Activated naive CD4-positive, alpha-beta T cell treated with anti-CD3 and anti-CD28 coated beads, Interleukin-2, amount 10 ng/mL, durations not matched to agents 7 days and 5 days (primary cell): ENCODE results near the gene CYP2R1.
"Not testable (repeated sequence)": the region's sequence is repeated elsewhere in the genome, so short reads cannot be mapped to it uniquely, and the experiment has no call there.

ENCODE experiments used
- CTCF ChIA-PET: fragments of 350-600 bp; sonication (Branson Sonifier 250); formaldehyde crosslinking; loops from one replicate; lab custom pipeline; 2021; ENCODE audit warnings: antibody characterized with exemption; lab: Charles Lee
- DNase-seq: peaks from one replicate; pipeline ENCODE4 v3.0.0-alpha.2; 2020
- H3K27ac Mint-ChIP-seq: one replicate; pipeline ENCODE4 v1.8.0; 2021; ENCODE audit warnings: mild to moderate bottlenecking, moderate library complexity, mixed read lengths
- H3K27me3 Mint-ChIP-seq: one replicate; pipeline ENCODE4 v1.8.0; 2021; ENCODE audit warnings: mild to moderate bottlenecking, mixed read lengths
- H3K36me3 Mint-ChIP-seq: one replicate; pipeline ENCODE4 v1.8.0; 2021; ENCODE audit warnings: mixed read lengths
- H3K4me1 Mint-ChIP-seq: one replicate; pipeline ENCODE4 v1.8.0; 2021; ENCODE audit warnings: mixed read lengths
- H3K4me3 Mint-ChIP-seq: one replicate; pipeline ENCODE4 v1.8.0; 2021; ENCODE audit warnings: mild to moderate bottlenecking, moderate library complexity, mixed read lengths
- H3K9me3 Mint-ChIP-seq: one replicate; pipeline ENCODE4 v1.8.0; 2021; ENCODE audit warnings: mixed read lengths

The CYP2R1 gene

DNA sequence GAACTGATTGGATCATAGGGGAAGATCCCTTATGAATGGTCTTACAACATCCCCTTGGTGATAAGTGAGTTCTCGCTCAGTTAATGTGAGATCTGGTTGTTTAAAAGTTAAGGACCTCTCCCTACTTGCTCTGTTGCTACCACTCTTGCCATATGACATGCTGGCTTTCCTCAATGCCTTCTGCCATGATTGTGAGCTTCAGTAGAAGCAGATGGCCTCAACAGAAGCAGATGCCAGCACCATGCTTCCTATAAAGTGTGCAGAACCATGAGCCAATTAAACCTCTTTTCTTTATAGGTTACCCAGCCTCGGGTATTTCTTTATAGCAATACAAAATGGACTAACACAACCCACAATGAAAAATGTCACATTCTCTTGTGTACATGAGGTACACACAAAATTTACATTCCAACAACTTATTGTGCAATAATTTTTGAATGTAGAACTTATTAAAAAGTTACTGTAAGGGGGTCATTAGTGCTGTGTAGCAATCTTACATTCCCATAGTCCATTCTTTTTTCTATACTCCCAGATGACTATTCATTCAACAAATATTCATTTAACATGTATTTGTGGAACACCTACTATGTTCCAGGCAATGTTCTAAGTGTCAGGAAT, 10.3 kb downstream of the CYP2R1 start:
- Mint-ChIP-seq H3K4me1 (peaks cover 8% of the 10 kb centered on the region), H3K27ac (no peak overlapping the region), H3K4me3 (no peak overlapping the region), H3K9me3 (peaks cover 8% of the 10 kb centered on the region), H3K36me3 (peaks cover 63% of the 10 kb centered on the region), H3K27me3 (no peaks in the 10 kb centered on the region)
- no peak for DNase-seq
- CTCF ChIA-PET = no interaction called here

DNA sequence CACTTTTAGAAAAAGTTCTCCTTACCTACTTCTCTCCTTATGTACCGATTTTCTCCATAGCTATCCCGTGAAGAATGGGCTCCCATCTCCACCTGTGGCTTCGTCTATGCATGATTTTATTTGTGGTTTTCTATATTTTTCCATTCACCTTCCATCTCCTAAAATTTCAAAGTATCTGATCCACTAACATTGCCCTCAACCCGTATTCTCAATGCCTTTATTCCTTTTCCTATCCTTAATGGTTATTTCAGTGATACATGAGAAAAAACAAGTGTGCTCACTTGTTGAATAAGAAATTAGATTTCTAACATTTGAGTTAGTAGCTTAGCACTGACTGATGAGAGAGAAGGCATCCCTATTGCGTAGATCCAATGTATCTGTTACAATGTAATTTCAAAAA, 16.9 kb downstream of the CYP2R1 start:
- Mint-ChIP-seq H3K4me1 (no peaks in the 10 kb centered on the region), H3K27me3 (no peaks in the 10 kb centered on the region), H3K9me3 (no peaks in the 10 kb centered on the region), H3K36me3 (peaks cover 77% of the 10 kb centered on the region), H3K27ac (no peak overlapping the region), H3K4me3 (no peak overlapping the region)
- no peak for DNase-seq
- CTCF ChIA-PET = interaction anchor here (0.9 kb wide), 1 partner anchor 33 kb away, joined by 3 read pairs; no protein-coding TSS in a partner anchor

DNA sequence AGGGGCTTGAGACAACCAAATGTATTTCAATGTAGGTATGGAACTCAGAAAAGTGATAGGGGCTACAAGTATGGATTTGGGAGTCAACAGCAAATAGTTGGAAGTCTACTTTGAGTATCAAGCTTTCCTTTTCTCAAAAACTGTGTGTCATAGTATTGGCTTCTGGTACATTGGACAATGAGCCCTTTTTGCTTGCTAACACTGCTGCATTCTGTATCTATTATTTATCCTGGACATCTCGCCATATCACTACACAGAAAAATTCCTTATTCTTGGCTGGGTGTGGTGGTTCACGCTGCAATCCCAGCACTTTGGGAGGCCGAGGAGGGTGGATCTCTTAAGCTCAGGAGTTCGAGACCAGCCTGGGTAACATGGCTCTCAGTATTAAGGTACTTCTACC, 18.4 kb downstream of the CYP2R1 start:
- Mint-ChIP-seq H3K4me1 (no peaks in the 10 kb centered on the region), H3K27ac (peak overlapping the region; percentile 20), H3K9me3 (no peaks in the 10 kb centered on the region), H3K4me3 (no peak overlapping the region), H3K27me3 (no peaks in the 10 kb centered on the region), H3K36me3 (peaks cover 81% of the 10 kb centered on the region)
- CTCF ChIA-PET = no interaction called here
- no peak for DNase-seq

DNA sequence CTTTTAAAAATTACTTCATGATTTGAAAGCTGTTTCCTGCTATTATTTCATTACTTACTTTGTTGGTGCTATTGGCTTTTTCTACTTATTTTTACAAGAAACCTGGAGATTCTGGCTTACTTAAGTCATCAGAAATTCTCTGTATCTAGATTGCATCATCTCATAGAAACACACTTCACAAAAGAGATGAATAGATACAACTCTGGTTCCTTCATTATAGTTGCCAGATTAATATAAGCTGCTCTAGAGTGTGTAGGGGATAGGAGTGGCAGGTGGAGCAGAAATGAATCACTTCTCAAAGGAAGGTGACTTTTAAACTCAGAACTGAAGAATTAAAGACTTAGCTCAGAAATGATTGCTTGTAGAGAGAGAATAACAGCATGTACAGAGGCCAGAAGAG, 20.0 kb downstream of the CYP2R1 start:
- no peaks in the 10 kb centered on the region for H3K9me3 Mint-ChIP-seq
- CTCF ChIA-PET = interaction anchor here (1.4 kb wide), 1 partner anchor 36 kb away, joined by 3 read pairs; no protein-coding TSS in a partner anchor
- H3K4me1 Mint-ChIP-seq = no peaks in the 10 kb centered on the region
- H3K36me3 Mint-ChIP-seq = peaks cover 76% of the 10 kb centered on the region
- H3K27ac Mint-ChIP-seq = no peak overlapping the region
- no peak for DNase-seq
- no peaks in the 10 kb centered on the region for H3K27me3 Mint-ChIP-seq
- no peak overlapping the region for H3K4me3 Mint-ChIP-seq

DNA sequence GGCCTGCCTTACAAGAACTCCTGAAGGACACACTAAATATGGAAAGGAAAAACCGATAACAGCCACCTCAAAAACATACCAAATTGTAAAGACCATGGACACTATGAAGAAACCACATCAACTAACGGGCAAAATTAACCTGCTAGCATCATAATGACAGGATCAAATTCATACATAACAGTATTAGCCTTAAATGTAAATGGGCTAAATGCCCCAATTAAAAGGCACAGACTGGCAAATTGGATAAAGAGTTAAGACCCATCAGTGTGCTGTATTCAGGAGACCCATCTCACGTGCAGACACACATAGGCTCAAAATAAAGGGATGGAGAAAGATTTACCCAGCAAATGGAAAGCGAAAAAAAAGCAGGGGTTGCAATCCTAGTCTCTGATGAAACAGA, 28.3 kb downstream of the CYP2R1 start:
- not testable (repeated sequence) for H3K4me3 Mint-ChIP-seq, DNase-seq, H3K4me1 Mint-ChIP-seq, H3K27ac Mint-ChIP-seq, H3K27me3 Mint-ChIP-seq
- CTCF ChIA-PET = interaction anchor here (0.7 kb wide), 2 partner anchors 45 to 101 kb away, joined by 3 read pairs; no protein-coding TSS in a partner anchor
- peaks cover 72% of the 10 kb centered on the region for H3K36me3 Mint-ChIP-seq
- H3K9me3 Mint-ChIP-seq = peaks cover 11% of the 10 kb centered on the region

DNA sequence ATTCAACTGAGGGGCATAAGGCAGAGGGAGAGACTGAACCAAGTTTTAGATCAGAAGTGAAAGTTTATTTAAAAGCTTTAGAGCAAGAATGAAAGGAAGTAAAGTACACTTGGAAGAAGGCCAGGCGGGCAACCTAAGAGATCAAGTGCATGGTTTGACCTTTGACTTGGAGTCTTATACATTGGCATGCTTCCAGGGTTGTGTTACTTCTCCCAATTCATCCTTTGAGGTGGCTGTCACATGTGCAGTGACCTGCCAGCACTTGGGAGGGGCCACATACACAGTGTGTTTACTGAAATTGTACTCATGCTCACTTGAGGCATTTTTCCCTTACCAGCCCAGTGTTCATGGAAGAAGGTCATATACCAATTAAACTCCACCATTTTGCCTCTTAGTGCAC, 30.4 kb downstream of the CYP2R1 start:
- Mint-ChIP-seq H3K27ac (no peak overlapping the region), H3K9me3 (peaks cover 11% of the 10 kb centered on the region), H3K4me1 (no peaks in the 10 kb centered on the region), H3K36me3 (peaks cover 70% of the 10 kb centered on the region), H3K4me3 (no peak overlapping the region), H3K27me3 (no peaks in the 10 kb centered on the region)
- DNase-seq = no peak
- CTCF ChIA-PET = no interaction called here

DNA sequence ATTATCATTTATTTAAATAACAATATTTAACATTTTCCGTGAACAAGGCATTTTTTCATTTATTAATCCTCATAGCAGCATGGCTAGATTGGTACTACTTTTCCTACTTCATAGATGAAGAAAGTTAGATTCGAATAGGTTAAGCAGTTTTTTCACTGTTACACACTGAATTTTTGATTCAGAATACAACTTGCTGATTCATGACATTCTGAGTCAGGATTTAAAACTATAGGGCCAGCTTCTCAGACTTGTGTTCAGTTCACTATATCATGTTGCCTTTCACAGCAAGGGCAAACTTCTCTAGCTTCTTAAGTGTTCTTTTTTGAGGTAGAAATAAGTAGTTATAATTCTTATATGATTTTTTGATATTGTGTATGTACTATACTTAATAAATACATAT, 31.5 kb downstream of the CYP2R1 start:
- H3K9me3 Mint-ChIP-seq = peaks cover 15% of the 10 kb centered on the region
- no peak overlapping the region for H3K4me3 Mint-ChIP-seq
- no peak for DNase-seq
- no peaks in the 10 kb centered on the region for H3K27me3 Mint-ChIP-seq
- H3K27ac Mint-ChIP-seq = no peak overlapping the region
- CTCF ChIA-PET = interaction anchor here (0.7 kb wide), 2 partner anchors 32 to 146 kb away, joined by 3 read pairs; partner anchors contain the start of gene CYP2R1
- no peaks in the 10 kb centered on the region for H3K4me1 Mint-ChIP-seq
- peaks cover 77% of the 10 kb centered on the region for H3K36me3 Mint-ChIP-seq

DNA sequence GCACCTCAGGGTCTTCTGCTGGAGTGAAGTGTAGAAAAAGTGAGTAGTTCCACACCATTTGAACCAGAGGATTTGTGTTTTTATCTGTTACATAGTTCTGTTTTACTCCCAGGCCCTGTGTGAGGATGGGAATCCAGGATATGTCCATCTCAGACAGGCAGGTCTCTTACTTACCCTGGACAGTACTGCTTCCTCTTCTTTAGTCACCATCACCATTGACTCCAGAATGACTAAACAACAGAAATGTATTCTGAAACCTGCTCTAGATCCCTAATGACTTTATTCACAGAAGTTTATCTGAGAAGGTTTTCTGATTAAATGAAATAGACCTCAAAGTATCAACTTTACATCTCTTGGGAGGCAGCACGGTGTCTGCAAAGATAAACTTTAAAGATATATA, 33.6 kb downstream of the CYP2R1 start:
- Mint-ChIP-seq H3K4me1 (no peaks in the 10 kb centered on the region), H3K27me3 (no peaks in the 10 kb centered on the region), H3K4me3 (no peak overlapping the region), H3K9me3 (peaks cover 15% of the 10 kb centered on the region), H3K27ac (no peak overlapping the region), H3K36me3 (peaks cover 76% of the 10 kb centered on the region)
- CTCF ChIA-PET = no interaction called here
- no peak for DNase-seq

DNA sequence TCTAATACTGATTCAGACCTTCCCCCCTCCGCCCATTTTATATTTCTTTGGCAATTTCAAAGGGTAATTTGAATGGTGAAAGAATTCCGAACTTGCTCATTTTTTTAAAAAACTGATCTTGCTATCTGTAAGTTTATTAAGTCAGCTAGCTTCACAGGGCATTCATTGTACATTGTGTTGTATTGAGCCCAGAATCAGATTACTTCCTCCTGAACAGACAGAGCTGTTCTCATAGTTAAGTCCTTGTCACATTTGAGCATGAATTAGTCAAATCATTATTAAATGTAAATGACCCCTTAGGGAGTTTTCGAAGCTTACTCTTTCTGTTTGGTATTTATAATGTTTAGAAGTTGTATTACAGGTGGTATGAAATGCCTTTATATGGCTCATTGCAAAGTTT, 34.4 kb downstream of the CYP2R1 start:
- no peaks in the 10 kb centered on the region for H3K27me3 Mint-ChIP-seq
- peaks cover 11% of the 10 kb centered on the region for H3K9me3 Mint-ChIP-seq
- DNase-seq = no peak
- peaks cover 77% of the 10 kb centered on the region for H3K36me3 Mint-ChIP-seq
- no peak overlapping the region for H3K4me3 Mint-ChIP-seq
- no peak overlapping the region for H3K27ac Mint-ChIP-seq
- CTCF ChIA-PET = interaction anchor here (0.7 to 1.7 kb wide), 2 partner anchors 49 to 51 kb away, joined by 3 to 4 read pairs; no protein-coding TSS in a partner anchor
- H3K4me1 Mint-ChIP-seq = no peaks in the 10 kb centered on the region

DNA sequence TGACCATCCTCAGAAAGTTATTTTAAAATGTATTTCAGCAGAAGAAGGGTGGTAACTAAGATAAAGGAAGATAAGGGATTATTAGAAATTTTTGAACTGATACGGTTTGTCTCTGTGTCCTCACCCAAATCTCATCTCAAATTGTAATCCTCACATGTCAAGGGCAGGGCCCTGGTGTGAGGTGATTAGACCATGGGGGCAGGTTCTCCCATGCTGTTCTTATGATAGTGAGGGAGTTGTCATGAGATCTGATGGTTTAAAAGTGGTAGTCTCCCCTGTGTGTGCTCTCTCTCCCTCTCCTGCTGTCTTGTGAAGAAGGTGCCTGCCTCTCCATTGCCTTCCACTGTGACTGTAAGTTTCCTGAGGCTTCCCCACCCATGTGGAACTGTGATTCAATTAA, 36.1 kb downstream of the CYP2R1 start:
- peaks cover 78% of the 10 kb centered on the region for H3K36me3 Mint-ChIP-seq
- H3K9me3 Mint-ChIP-seq = peaks cover 15% of the 10 kb centered on the region
- no peak overlapping the region for H3K4me3 Mint-ChIP-seq
- H3K27me3 Mint-ChIP-seq = no peaks in the 10 kb centered on the region
- peak overlapping the region; percentile 53 for H3K27ac Mint-ChIP-seq
- DNase-seq = no peak
- CTCF ChIA-PET = no interaction called here
- peaks cover 5% of the 10 kb centered on the region for H3K4me1 Mint-ChIP-seq

DNA sequence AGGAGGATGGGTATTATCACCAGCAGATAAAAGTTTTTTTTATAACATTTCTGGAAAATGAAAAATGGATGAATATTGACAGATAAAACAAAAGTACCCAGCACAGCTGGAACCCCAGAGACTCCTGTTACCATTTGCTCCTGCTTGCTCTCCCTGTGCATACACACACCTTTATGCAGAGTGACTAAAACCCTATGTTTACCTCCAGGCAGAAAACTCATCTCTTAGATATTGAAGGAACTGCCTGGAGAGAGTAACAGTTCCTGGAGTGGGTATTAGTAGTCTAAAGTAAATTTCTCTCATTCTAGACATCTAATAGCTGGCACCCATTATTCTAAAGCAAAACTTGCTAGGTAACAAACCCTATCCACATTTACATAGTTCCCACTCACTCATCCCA, 38.0 kb downstream of the CYP2R1 start:
- Mint-ChIP-seq H3K27ac (no peak overlapping the region), H3K4me1 (peaks cover 7% of the 10 kb centered on the region), H3K36me3 (peaks cover 78% of the 10 kb centered on the region), H3K9me3 (peaks cover 17% of the 10 kb centered on the region), H3K27me3 (no peaks in the 10 kb centered on the region), H3K4me3 (no peak overlapping the region)
- CTCF ChIA-PET = interaction anchor here (0.7 kb wide), 2 partner anchors 225 to 295 kb away, joined by 3 to 5 read pairs; no protein-coding TSS in a partner anchor
- DNase-seq = no peak

DNA sequence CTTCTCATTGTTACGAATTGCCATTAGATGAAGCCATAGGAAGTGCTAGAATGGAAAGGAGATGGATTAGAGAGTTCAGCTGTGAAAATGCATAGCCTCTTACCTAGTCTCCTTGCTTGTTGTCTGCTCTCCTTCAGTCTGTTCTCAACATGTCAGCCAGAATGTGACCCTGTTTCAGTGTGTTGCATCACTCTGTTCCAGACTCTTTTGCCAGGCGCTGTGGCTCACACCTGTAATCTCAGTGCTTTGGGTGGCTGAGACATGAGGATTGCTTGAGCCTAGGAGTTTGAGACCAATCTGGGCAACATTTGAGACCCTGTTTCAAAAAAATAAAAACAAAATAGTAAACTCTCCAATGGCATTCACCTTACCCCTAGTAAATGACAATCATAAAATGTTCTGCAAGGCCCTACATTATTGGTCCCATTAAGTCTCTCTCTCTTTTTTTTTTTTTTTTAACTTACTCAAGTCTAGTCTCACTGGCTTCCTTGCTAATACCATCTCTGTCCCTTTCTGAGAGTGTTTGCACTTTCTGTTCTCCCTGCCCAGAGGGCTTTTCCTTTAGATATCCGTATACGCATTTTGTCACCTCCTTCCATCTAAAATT, 39.4 kb downstream of the CYP2R1 start:
- Mint-ChIP-seq H3K4me3 (no peak overlapping the region), H3K27ac (peak overlapping the region; percentile 55), H3K27me3 (no peaks in the 10 kb centered on the region), H3K9me3 (peaks cover 17% of the 10 kb centered on the region), H3K4me1 (peaks cover 7% of the 10 kb centered on the region), H3K36me3 (peaks cover 77% of the 10 kb centered on the region)
- DNase-seq = no peak
- CTCF ChIA-PET = no interaction called here

DNA sequence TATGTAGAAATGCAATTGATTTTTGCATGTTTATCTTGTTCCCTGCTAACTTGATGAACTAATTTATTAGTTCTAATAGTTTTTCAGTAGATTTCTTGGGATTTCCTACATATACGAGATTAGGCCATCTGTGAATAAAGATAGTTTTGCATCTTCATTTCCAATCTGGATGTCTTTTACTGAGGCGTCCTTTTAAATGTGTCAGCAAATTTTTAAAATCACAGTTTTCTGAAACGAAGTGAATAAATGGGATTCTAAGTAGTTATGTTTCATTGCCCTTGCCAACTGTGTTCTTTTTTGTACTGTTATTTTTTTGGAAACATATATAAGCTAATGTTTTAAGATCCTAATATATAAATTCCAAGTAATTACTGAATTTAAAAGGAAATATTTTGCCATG, 50.0 kb downstream of the CYP2R1 start:
- Mint-ChIP-seq H3K9me3 (peaks cover 14% of the 10 kb centered on the region), H3K27ac (no peak overlapping the region), H3K4me1 (no peaks in the 10 kb centered on the region), H3K36me3 (peaks cover 73% of the 10 kb centered on the region), H3K4me3 (no peak overlapping the region), H3K27me3 (no peaks in the 10 kb centered on the region)
- no peak for DNase-seq
- CTCF ChIA-PET = no interaction called here

DNA sequence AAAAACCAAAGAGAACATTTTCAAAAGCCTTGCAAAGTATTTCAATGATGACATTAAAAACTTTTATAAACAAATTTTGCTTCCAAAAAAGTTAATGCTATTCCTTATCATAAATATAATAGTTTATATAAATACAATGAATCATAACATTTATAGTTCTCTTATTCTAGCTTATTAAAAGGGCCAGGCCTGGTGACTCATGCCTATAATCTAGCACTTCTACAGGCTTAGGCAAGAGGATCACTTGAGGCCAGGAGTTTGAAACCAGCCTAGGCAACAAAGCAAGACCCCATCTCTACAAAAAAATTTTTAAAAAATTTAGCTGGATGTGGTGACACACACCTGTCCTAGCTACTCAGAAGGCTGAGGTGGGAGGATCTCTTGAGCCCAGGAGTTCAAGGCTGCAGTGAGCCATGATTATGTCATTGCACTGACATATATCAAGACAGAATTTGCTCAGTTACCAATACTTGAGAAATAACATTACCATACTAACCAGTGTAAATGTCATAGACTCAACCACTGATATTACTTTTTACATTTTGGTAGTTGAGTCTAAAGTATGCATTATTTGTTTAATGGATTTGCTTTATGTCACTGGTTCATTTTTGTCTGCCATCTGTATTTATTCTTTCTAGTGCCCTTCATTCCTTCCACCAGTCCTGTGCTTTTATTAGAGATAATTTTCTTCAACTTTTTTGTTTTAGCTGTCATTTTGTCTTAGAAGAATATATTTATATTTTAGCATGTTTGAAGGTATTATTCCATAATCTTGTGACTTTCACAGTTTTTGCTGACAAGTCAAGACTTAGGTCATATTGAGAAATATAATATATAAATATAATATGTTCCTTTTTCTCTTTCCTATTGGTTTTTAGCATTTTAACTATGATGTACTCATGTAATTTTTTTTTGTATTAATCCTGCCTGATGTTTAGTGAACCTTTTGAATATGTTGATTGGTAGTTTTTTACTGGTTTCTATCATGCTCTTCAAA, 56.2 kb downstream of the CYP2R1 start:
- peaks cover 67% of the 10 kb centered on the region for H3K36me3 Mint-ChIP-seq
- CTCF ChIA-PET = no interaction called here
- H3K27me3 Mint-ChIP-seq = no peaks in the 10 kb centered on the region
- no peak for DNase-seq
- H3K4me1 Mint-ChIP-seq = no peaks in the 10 kb centered on the region
- no peak overlapping the region for H3K27ac Mint-ChIP-seq
- peaks cover 5% of the 10 kb centered on the region for H3K9me3 Mint-ChIP-seq
- H3K4me3 Mint-ChIP-seq = no peak overlapping the region
